HFFc6 (cell line): ENCODE data around the gene C22orf42. TPM values are rescaled to one million over a fixed set of nuclear protein-coding genes. Genes with fewer than 3 reads are reported as not detected.
A peak's percentile ranks its signal among the peaks of the same experiment; 100 is the strongest.
"Not testable (repeated sequence)": the region's sequence is repeated elsewhere in the genome, so short reads cannot be mapped to it uniquely, and the experiment has no call there.

ENCODE experiments used
- DNase-seq: peaks from one replicate; pipeline ENCODE4 v3.0.0-alpha.2; 2018
- H3K27ac Mint-ChIP-seq: 2 replicates; pipeline ENCODE4 v1.8.0; 2020; ENCODE audit warnings: mild to moderate bottlenecking, mixed read lengths
- H3K27me3 Mint-ChIP-seq: 2 replicates; pipeline ENCODE4 v1.8.0; 2021; ENCODE audit warnings: mild to moderate bottlenecking, moderate library complexity, mixed read lengths; ENCODE audit not compliant: insufficient read depth
- H3K36me3 Mint-ChIP-seq: 2 replicates; pipeline ENCODE4 v1.8.0; 2021; ENCODE audit warnings: low read depth, mixed read lengths
- H3K4me1 Mint-ChIP-seq: 2 replicates; pipeline ENCODE4 v1.8.0; 2020; ENCODE audit warnings: low read depth, mixed read lengths
- H3K4me3 Mint-ChIP-seq: 2 replicates; pipeline ENCODE4 v1.8.0; 2020; ENCODE audit warnings: mild to moderate bottlenecking, moderate library complexity, mixed read lengths
- H3K9me3 Mint-ChIP-seq: 2 replicates; pipeline ENCODE4 v1.8.0; 2020; ENCODE audit warnings: mild to moderate bottlenecking, mixed read lengths
- CTCF ChIP-seq: fragments of 200-600 bp; sonication (generic); IDR thresholded peaks from 2 replicates; pipeline ENCODE4 v1.5.0; 2021; ENCODE audit warnings: antibody characterized with exemption, mild to moderate bottlenecking
- total RNA-seq, 6 experiments: library from RNA; stranded (reverse); fragmentation: NEBNext Ultra II Directional; extraction: Animal tissue kit (Norgen Biotek cat#: 25700); gene quantifications; 2 replicates in 1 of 6; 3 replicates in 5 of 6; pipeline ENCODE4 v1.2.3, GENCODE V29; 2021

C22orf42 gene
- total RNA-seq, 6 experiments from 2014 or later, result not detected

GRCh38 chr22:32202539-32203180, 43.6 kb upstream of the C22orf42 start:
- peaks cover 7% of the 10 kb centered on the region for H3K4me1 Mint-ChIP-seq
- DNase-seq, result peak; percentile 44
- no peak overlapping the region for H3K4me3 Mint-ChIP-seq
- H3K27ac Mint-ChIP-seq, result no peak overlapping the region
- peaks cover 41% of the 10 kb centered on the region for H3K27me3 Mint-ChIP-seq
- H3K9me3 Mint-ChIP-seq, result no peaks in the 10 kb centered on the region
- TF ChIP-seq CTCF, result peak; percentile 79
- no peaks in the 10 kb centered on the region for H3K36me3 Mint-ChIP-seq

DNA sequence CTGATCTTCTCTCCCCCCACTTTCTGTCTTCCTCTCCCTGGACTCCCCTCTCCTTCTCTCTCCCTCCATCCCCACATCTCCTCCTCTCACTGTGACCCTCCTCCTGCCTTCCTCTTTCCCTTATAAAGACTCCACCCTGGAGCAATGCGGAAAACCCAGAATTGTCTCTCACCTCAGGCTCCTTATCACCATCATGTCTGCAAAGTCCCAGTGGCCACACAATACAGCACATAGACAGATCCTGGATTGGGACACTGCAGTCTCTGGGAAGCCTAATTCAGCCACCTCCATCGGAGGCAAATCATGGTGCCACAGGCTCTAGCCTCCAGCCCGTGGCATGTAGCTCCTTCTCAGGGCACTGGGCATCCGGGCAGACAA, 43.0 kb upstream of the C22orf42 start:
- Mint-ChIP-seq H3K9me3 (no peaks in the 10 kb centered on the region), H3K4me3 (no peak overlapping the region), H3K27ac (no peak overlapping the region), H3K36me3 (no peaks in the 10 kb centered on the region), H3K27me3 (peaks cover 41% of the 10 kb centered on the region), H3K4me1 (peaks cover 7% of the 10 kb centered on the region)
- DNase-seq, result no peak
- no peak for TF ChIP-seq CTCF

DNA sequence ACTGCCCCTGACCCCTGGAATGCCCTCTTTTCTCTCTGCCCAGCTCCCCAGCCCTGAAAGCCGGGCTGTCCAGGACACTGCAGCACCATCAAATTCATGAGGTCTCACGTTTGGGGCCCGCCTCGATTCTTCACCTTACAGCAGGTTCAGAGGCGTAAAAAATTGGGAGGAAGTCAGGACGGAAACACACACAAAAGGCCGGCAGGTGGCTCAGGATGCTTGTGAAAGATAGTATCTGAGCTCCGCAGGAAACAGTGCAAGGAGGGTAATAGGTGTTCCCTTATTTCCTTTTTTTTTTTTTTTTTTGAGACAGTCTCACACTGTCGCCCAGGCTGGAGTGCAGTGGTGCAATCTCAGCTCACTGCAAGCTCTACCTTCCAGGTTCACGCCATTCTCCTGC, 41.6 kb upstream of the C22orf42 start:
- no peak overlapping the region for H3K4me3 Mint-ChIP-seq
- DNase-seq, result no peak
- H3K4me1 Mint-ChIP-seq, result peaks cover 7% of the 10 kb centered on the region
- H3K36me3 Mint-ChIP-seq, result no peaks in the 10 kb centered on the region
- no peak overlapping the region for H3K27ac Mint-ChIP-seq
- no peak for TF ChIP-seq CTCF
- peaks cover 38% of the 10 kb centered on the region for H3K27me3 Mint-ChIP-seq
- no peaks in the 10 kb centered on the region for H3K9me3 Mint-ChIP-seq

DNA sequence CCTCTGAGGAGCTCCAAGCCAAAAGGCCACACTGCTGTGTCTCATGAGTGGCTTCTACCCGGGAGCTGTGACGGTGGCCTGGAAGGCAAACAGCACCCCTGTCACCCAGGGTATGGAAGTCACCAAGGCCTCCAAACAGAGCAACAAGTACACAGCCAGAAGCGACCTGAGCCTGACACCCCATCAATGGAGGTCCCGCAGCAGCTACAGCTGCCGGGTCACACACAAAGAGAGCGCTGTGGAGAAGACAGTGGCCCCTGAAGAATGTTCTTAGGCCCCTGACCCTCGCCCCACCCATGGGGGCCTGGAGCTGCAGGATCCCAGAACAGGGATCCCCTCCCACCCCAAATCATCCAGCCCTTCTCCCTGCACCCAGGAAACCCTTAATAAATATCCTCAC, 40.9 kb upstream of the C22orf42 start:
- Mint-ChIP-seq H3K4me3 (no peak overlapping the region), H3K4me1 (peaks cover 4% of the 10 kb centered on the region), H3K36me3 (no peaks in the 10 kb centered on the region), H3K9me3 (no peaks in the 10 kb centered on the region), H3K27ac (no peak overlapping the region), H3K27me3 (peaks cover 38% of the 10 kb centered on the region)
- DNase-seq, result no peak
- no peak for TF ChIP-seq CTCF

- Mint-ChIP-seq H3K27me3 (peaks cover 38% of the 10 kb centered on the region), H3K36me3 (no peaks in the 10 kb centered on the region), H3K4me1 (no peaks in the 10 kb centered on the region), H3K27ac (no peak overlapping the region), H3K4me3 (no peak overlapping the region), H3K9me3 (no peaks in the 10 kb centered on the region)
- no peak for TF ChIP-seq CTCF
- no peak for DNase-seq
Observed at GRCh38 chr22:32199341-32199740, 40.2 kb upstream of the C22orf42 start.

- not testable (repeated sequence) for H3K9me3 Mint-ChIP-seq, DNase-seq, H3K4me3 Mint-ChIP-seq, H3K27ac Mint-ChIP-seq, H3K4me1 Mint-ChIP-seq, H3K36me3 Mint-ChIP-seq
- H3K27me3 Mint-ChIP-seq, result peaks cover 23% of the 10 kb centered on the region
Observed at GRCh38 chr22:32197553-32198226, 38.6 kb upstream of the C22orf42 start.

DNA sequence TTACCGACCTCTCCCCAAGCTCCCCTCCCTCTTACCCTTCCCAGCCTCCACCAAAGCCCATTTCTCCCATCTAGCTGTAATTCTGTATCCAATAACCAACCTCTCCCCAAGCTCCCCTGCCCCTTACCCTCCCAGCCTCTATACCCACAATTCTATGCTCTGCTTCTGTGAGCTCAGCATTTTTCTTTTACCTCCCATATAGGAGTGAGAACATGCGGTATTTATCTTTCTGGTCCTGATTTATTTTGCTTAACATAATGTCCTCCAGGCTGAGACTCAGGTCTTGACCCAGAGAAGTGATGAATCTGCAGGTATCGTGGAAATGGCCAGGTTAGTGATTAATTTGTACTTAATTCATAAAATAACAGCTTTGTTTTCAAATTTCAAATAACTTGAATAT, 36.8 kb upstream of the C22orf42 start:
- not testable (repeated sequence) for DNase-seq, H3K4me1 Mint-ChIP-seq
- peaks cover 21% of the 10 kb centered on the region for H3K27me3 Mint-ChIP-seq

DNA sequence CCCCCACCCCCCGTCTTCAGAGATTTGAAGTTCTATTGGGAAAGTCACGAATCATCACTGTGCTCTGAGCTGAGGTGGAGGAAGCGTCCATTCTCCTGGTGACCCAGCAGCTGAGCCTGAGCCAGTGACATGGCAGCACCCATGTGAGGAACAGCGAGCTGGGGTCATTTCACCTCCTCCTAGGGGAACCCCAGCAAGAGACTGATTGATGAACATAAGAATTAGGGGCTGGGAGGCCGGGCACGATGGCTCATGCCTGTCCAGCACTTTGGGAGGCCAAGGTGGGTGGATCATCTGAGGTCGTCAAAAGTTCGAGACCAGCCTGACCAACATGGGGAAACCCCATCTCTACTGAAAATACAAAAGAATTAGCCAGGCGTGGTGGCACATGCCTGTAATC, 34.2 kb upstream of the C22orf42 start:
- H3K27me3 Mint-ChIP-seq, result peaks cover 10% of the 10 kb centered on the region; the same call in 1 of the 2 replicates

More for the DNA sequence above, 36.8 kb upstream of the C22orf42 start:
- not testable (repeated sequence) for H3K27ac Mint-ChIP-seq, H3K9me3 Mint-ChIP-seq, H3K36me3 Mint-ChIP-seq, H3K4me3 Mint-ChIP-seq

DNA sequence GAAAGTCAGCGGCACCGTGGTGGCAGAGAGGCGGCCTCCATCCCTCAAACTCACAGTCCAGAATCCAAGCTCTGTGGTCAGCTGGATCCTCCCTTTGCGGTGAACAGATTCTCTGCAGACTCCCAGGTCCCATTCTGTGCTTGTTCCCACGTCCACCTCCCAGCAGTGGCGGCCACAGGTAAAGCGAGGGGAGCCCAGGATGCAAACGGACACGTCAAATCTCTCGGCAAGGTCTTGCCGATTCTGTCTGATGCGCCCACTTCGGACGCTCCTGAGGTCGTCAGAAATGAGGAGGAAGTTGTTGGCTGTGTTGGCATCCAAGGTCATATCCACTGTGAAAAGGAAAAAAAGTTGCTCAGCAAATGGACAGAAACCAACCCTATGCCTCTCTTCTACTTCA, 31.9 kb upstream of the C22orf42 start:
- not testable (repeated sequence) for H3K36me3 Mint-ChIP-seq, H3K9me3 Mint-ChIP-seq, H3K27ac Mint-ChIP-seq, DNase-seq, H3K4me1 Mint-ChIP-seq, H3K4me3 Mint-ChIP-seq
- peaks cover 19% of the 10 kb centered on the region for H3K27me3 Mint-ChIP-seq

More for the DNA sequence above, 34.2 kb upstream of the C22orf42 start:
- not testable (repeated sequence) for H3K9me3 Mint-ChIP-seq, H3K4me3 Mint-ChIP-seq, H3K4me1 Mint-ChIP-seq, H3K36me3 Mint-ChIP-seq, DNase-seq, H3K27ac Mint-ChIP-seq
